GM12872 (cell line): ENCODE results near the gene SEC14L5.

Experiments used
- TF ChIP-seq, protein P1 (sequence below): IDR thresholded peaks from 3 replicates; pipeline ENCODE4 v1.5.1; 2011; ENCODE audit warnings: low read depth, mild to moderate bottlenecking, low read length, moderate library complexity; ENCODE audit not compliant: insufficient read depth

SEC14L5 gene

DNA sequence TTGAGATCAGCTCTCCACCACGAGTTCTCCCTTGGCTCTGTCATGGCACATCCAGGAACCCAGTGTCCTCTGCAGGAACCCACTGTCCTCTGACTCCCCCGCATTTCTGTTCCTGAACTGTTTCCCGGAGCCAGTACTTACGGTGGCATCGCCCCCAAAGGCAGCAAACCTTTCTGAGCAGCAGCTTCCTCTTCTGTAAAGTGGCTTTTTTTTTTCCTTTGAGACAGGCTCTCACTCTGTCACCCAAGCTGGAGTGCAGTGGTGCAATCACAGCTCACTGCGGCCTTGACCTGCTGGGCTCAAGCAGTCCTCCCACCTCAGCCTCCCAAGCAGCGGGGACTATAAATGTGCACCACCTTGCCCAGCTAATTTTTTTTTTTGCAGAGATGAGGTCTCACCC is 43.4 kb downstream of the SEC14L5 start:
- TF ChIP-seq, protein P1, sequence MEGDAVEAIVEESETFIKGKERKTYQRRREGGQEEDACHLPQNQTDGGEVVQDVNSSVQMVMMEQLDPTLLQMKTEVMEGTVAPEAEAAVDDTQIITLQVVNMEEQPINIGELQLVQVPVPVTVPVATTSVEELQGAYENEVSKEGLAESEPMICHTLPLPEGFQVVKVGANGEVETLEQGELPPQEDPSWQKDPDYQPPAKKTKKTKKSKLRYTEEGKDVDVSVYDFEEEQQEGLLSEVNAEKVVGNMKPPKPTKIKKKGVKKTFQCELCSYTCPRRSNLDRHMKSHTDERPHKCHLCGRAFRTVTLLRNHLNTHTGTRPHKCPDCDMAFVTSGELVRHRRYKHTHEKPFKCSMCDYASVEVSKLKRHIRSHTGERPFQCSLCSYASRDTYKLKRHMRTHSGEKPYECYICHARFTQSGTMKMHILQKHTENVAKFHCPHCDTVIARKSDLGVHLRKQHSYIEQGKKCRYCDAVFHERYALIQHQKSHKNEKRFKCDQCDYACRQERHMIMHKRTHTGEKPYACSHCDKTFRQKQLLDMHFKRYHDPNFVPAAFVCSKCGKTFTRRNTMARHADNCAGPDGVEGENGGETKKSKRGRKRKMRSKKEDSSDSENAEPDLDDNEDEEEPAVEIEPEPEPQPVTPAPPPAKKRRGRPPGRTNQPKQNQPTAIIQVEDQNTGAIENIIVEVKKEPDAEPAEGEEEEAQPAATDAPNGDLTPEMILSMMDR, result no peak

DNA sequence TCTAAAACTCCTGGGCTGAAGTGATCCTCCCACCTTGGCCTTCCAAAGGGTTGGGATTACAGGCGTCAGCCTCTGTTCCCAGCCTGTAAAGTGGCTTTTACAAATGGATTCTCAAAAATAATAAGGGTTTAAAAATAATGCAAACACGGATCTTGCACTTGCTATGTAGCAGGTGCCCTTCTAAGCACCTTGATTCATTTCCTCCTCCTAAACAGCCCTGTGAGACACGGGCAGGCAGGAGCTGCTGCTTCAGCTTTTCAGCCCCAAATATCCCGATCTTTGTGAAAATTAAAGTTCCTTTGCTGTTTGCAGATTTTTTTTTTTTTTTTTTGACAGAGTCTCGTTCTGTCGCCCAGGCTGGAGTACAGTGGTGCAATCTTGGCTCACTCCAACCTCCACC is 43.9 kb downstream of the SEC14L5 start:
- TF ChIP-seq, protein P1, result no peak

DNA sequence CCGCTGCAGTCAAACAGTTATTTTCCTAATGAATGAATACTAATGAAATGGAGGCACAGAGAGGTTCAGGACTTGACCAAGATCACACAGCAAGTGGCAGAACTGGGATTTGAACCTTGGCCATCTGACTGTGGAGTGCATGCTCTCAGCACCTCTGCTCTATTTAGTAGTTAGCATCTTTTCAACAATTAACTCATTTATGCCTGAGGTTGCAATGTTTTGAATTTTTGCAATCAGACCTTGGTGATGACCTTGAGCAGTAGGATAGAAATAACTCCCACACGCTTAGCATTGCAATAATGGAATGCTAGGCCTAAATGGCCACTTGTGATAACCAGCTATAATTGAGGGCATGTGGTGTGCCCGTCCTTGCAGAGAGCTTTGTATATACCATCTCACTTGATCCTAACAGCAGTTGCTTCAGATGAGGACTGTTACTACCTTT is 44.6 kb downstream of the SEC14L5 start:
- TF ChIP-seq, protein P1, result no peak

DNA sequence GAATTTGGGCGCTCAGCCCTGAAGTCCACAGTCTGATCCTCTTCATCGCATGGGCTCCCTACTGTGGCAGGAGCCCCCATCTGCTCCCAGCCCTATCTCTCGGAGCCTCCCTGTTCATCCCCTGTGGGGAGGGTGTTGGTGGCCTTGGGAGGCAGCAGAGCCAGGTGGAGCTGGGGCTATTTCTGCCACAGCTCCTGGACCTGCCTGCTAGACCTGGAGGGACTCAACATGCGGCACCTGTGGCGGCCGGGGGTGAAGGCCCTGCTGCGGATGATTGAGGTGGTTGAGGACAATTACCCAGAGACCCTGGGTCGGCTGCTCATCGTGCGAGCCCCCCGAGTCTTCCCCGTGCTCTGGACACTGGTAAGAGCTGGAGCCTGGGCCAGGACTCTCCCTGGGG is 45.1 kb downstream of the SEC14L5 start:
- TF ChIP-seq, protein P1, result no peak

DNA sequence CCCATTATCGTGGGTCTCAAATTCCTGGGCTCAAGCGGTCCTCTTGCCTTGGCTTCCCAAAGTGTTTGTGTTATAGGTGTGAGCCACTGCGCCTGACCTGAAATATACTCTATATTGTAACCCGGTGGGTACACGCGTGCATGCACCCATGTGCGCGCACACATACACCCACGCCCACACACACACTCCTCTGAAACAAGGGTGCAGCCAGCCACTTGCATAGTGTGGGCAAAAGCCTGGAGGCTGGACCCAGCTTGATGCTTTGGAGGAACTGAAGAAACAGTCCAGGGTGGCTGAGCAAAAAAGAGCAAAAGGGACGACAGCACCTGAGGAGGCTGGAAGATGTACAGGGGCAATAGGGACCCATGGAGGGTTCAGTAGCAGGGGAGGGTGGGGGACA is 45.7 kb downstream of the SEC14L5 start:
- TF ChIP-seq, protein P1, result no peak

DNA sequence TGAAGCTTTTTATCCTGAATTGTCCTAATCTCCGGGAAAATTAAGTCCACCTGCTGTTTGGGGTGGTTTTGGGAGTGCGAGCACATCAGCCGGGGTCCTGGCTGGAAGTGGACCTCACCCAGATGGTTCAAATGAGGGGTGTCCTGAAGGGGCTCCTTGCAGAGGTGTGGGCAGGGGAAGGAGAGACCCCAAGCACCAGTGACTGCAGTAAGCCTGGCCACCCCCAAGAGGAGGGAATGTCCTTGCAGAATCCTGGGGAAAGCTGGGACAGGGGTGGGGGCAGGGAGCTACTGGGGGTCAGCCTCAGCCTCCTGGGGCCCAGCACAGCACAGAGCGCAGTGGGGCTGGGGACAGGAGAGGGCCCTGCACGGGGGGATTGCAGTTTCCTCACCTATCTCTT is 46.2 kb downstream of the SEC14L5 start:
- TF ChIP-seq, protein P1, result no peak

DNA sequence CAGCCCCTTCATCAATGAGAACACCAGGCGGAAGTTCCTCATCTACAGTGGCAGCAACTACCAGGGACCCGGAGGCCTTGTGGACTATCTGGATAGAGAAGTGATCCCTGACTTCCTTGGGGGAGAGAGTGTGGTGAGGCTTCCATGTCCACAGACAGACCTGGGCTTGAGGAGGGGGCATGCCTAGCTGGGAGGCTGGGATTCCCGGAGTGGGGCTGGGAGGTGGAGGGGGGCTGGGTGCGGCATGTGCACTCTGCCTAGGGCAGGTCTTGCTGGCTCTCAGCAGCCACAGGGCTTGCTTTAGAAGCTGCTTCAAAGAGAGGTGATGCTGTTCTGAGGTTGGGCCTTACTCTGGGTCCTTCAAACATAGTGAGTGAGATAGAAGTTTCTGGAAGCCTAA is 47.8 kb downstream of the SEC14L5 start:
- TF ChIP-seq, protein P1, result no peak
